ENCODE measurements around the gene SLC36A3.

Gene SLC36A3

GRCh38 chr5:151253605-151253950 is 50.0 kb downstream of the SLC36A3 start:
- H3K27me3 ChIP-seq (ENCODE audit: control insufficient read depth in 5 of 5, insufficient read depth in 4 of 5, low read length in 5 of 5): no peaks in the 10 kb centered on the region
- no peak overlapping the region for H3K27ac ChIP-seq (ENCODE audit: low read depth, low read length)
- H3K9me3 ChIP-seq (ENCODE audit: control insufficient read depth in 5 of 5, low read length in 5 of 5): no peaks in the 10 kb centered on the region
- H3K9ac ChIP-seq (ENCODE audit: low read length in 5 of 5): peak overlapping the region; percentile 48 to 88 (median 83)
- no peaks in the 10 kb centered on the region for H3K36me3 ChIP-seq (ENCODE audit: control insufficient read depth in 5 of 5, insufficient read depth in 5 of 5, low read length in 5 of 5)
- H3K4me3 ChIP-seq (ENCODE audit: low read depth in 1 of 5, low read length in 5 of 5): peak overlapping the region; percentile 79 to 96 (median 89)
- peaks cover 9 to 52% (median 30%) of the 10 kb centered on the region in 5 donors for H3K4me1 ChIP-seq (ENCODE audit: control insufficient read depth in 5 of 5, insufficient read depth in 5 of 5, low read length in 5 of 5)

DNA sequence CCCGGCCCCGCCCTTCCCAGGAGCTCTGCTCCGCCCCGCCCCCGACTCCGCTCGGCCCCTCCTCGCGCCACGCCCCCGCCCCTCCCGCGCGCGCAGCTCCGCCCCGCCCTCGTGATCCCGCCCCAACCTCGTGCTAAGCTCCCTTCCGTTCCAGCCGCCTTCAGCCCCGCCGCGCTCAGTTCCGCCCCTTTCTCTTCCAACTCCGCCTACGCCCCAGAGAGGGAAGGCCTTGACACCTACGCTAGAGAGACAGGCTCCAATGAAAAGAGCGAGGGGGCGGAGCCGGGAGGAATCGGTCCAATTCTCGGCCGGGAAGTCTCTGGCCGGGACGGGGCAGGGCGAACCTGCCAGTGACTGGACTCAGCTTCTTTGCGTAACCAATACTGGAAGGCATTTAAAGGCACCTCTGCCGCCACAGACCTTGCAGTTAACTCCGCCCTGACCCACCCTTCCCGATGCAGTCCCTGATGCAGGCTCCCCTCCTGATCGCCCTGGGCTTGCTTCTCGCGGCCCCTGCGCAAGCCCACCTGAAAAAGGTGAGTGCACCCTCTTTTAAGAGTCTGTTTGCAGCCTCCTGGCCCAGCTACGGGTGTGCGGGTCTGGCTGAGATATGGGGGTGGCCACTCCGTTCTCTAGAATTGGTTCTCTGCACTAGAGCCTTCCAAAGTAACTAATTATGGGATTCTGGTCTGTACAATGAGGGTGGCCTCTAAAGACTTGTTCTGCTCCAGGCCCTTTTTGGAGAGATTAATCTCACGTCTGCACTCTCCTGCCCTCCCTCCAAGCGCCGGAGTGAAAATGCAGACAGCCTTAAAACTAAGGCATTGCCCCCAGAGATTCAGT is 50.6 kb downstream of the SLC36A3 start, which contains the start of gene GM2A:
Gene GM2A, plus strand, starts transcription at position 424 of the 843 bp plus-strand sequence. Its CDS starts 32 bp downstream, at position 456.
- Histone ChIP-seq H3K4me3 (ENCODE audit: low read depth in 1 of 5, low read length in 5 of 5) (peak within 1 kb of the TSS; percentile 79 to 96 (median 89)), H3K27ac (ENCODE audit: low read depth, low read length) (peak within 1 kb of the TSS; percentile 50), H3K9ac (ENCODE audit: low read length in 5 of 5) (peak within 1 kb of the TSS; percentile 48 to 88 (median 83)), H3K4me1 (ENCODE audit: control insufficient read depth in 5 of 5, insufficient read depth in 5 of 5, low read length in 5 of 5) (peaks cover 9 to 49% (median 27%) of the 10 kb centered on the region in 5 donors), H3K9me3 (ENCODE audit: control insufficient read depth in 5 of 5, low read length in 5 of 5) (no peaks in the 10 kb centered on the region), H3K36me3 (ENCODE audit: control insufficient read depth in 5 of 5, insufficient read depth in 5 of 5, low read length in 5 of 5) (no peaks in the 10 kb centered on the region), H3K27me3 (ENCODE audit: control insufficient read depth in 5 of 5, insufficient read depth in 4 of 5, low read length in 5 of 5) (no peaks in the 10 kb centered on the region)

DNA sequence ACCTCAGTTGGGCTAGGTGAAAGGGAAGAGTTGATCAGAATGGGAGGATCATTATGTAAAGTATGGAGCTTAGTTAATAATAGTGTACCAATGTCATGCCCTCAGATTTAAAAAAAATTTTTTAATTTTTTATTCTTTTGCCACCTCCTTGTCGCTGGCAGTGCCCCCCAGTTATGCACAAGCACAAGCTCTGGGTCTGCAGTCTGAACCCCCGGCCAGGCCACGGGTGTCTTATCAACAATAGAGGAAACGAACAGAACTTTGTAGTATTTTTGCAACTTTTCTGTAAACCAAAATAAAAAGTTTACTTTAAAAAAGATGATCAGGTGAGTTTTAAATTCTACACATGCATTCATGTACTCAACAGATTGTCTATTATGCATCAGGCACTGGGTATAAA is 51.9 kb downstream of the SLC36A3 start:
- no peaks in the 10 kb centered on the region for H3K36me3 ChIP-seq (ENCODE audit: control insufficient read depth in 5 of 5, insufficient read depth in 5 of 5, low read length in 5 of 5)
- H3K9ac ChIP-seq (ENCODE audit: low read length in 5 of 5): no peak overlapping the region
- no peaks in the 10 kb centered on the region for H3K27me3 ChIP-seq (ENCODE audit: control insufficient read depth in 5 of 5, insufficient read depth in 4 of 5, low read length in 5 of 5)
- H3K9me3 ChIP-seq (ENCODE audit: control insufficient read depth in 5 of 5, low read length in 5 of 5): no peaks in the 10 kb centered on the region
- peaks cover 9 to 36% (median 24%) of the 10 kb centered on the region in 5 donors for H3K4me1 ChIP-seq (ENCODE audit: control insufficient read depth in 5 of 5, insufficient read depth in 5 of 5, low read length in 5 of 5)
- H3K27ac ChIP-seq (ENCODE audit: low read depth, low read length): no peak overlapping the region
- H3K4me3 ChIP-seq (ENCODE audit: low read depth in 1 of 5, low read length in 5 of 5): no peak overlapping the region

- H3K27me3 ChIP-seq (ENCODE audit: control insufficient read depth in 5 of 5, insufficient read depth in 4 of 5, low read length in 5 of 5): no peaks in the 10 kb centered on the region
- no peak overlapping the region for H3K27ac ChIP-seq (ENCODE audit: low read depth, low read length)
- H3K9me3 ChIP-seq (ENCODE audit: control insufficient read depth in 5 of 5, low read length in 5 of 5): no peaks in the 10 kb centered on the region
- H3K4me3 ChIP-seq (ENCODE audit: low read depth in 1 of 5, low read length in 5 of 5): no peak overlapping the region
- no peak overlapping the region for H3K9ac ChIP-seq (ENCODE audit: low read length in 5 of 5)
- H3K36me3 ChIP-seq (ENCODE audit: control insufficient read depth in 5 of 5, insufficient read depth in 5 of 5, low read length in 5 of 5): no peaks in the 10 kb centered on the region
- peaks cover 9 to 35% (median 24%) of the 10 kb centered on the region in 5 donors for H3K4me1 ChIP-seq (ENCODE audit: control insufficient read depth in 5 of 5, insufficient read depth in 5 of 5, low read length in 5 of 5)
Measured at GRCh38 chr5:151251001-151251551, 52.5 kb downstream of the SLC36A3 start.

DNA sequence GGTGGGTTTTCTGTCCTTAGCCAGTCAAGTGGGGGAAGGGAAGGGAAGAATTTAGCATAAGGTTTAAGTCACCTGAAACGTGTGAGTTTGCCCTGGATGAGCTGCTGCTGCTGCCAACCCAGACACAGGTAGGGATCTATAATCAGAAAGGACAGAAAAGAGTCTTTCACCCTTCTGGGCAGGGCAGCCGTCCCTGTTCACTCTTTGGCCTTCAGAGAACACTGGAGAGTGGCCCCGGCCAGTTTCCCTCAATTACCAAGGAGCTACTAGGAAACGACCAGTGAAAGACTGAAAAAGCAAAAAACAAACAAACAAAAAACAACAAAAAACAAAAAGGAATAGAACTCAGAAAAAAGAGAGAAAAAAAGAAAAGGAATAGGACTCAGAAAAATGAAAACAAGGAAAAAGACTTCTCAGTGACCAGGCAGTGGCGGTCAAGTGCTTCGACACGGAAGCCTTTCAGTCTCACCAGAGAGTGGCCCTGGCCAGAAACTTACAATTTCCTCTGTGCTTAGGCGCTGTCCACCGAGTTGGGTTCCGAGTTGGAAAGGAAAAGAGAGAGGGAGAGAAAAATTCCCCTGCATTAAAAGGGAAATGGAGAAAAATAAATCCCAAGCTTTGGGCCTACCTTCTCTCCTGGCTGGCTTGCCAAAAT is 53.1 kb downstream of the SLC36A3 start:
- Histone ChIP-seq H3K4me3 (ENCODE audit: low read depth in 1 of 5, low read length in 5 of 5) (no peak overlapping the region), H3K9ac (ENCODE audit: low read length in 5 of 5) (no peak overlapping the region), H3K36me3 (ENCODE audit: control insufficient read depth in 5 of 5, insufficient read depth in 5 of 5, low read length in 5 of 5) (no peaks in the 10 kb centered on the region), H3K4me1 (ENCODE audit: control insufficient read depth in 5 of 5, insufficient read depth in 5 of 5, low read length in 5 of 5) (peaks cover 9 to 29% (median 24%) of the 10 kb centered on the region in 5 donors), H3K27ac (ENCODE audit: low read depth, low read length) (no peak overlapping the region), H3K27me3 (ENCODE audit: control insufficient read depth in 5 of 5, insufficient read depth in 4 of 5, low read length in 5 of 5) (no peaks in the 10 kb centered on the region), H3K9me3 (ENCODE audit: control insufficient read depth in 5 of 5, low read length in 5 of 5) (no peaks in the 10 kb centered on the region)

GRCh38 chr5:151249281-151249680 is 54.3 kb downstream of the SLC36A3 start:
- Histone ChIP-seq H3K9ac (ENCODE audit: low read length in 5 of 5) (no peak overlapping the region), H3K27ac (ENCODE audit: low read depth, low read length) (no peak overlapping the region), H3K4me3 (ENCODE audit: low read depth in 1 of 5, low read length in 5 of 5) (no peak overlapping the region), H3K9me3 (ENCODE audit: control insufficient read depth in 5 of 5, low read length in 5 of 5) (no peaks in the 10 kb centered on the region), H3K36me3 (ENCODE audit: control insufficient read depth in 5 of 5, insufficient read depth in 5 of 5, low read length in 5 of 5) (no peaks in the 10 kb centered on the region), H3K27me3 (ENCODE audit: control insufficient read depth in 5 of 5, insufficient read depth in 4 of 5, low read length in 5 of 5) (no peaks in the 10 kb centered on the region), H3K4me1 (ENCODE audit: control insufficient read depth in 5 of 5, insufficient read depth in 5 of 5, low read length in 5 of 5) (peaks cover 9 to 21% (median 17%) of the 10 kb centered on the region in 5 donors)

DNA sequence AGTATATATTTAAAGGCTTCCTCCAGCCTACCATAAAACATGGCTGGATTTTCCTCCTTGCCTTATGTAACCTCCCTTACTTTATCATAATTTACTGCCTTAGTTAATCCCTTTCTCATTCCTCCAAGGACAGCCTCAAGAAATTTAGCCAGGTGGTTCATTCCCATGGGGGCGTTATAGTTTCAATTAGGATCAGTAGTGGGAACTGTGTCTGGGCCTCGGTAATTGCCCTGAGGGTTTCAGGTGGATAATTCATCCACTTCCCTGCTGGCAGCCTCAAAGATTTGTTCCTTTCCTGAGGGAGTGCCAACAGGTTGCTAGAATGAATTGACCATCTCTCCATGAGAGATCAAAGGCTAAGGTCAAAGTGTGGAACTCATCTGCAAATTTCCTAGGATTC is 54.9 kb downstream of the SLC36A3 start:
- no peak overlapping the region for H3K9ac ChIP-seq (ENCODE audit: low read length in 5 of 5)
- no peak overlapping the region for H3K27ac ChIP-seq (ENCODE audit: low read depth, low read length)
- no peaks in the 10 kb centered on the region for H3K27me3 ChIP-seq (ENCODE audit: control insufficient read depth in 5 of 5, insufficient read depth in 4 of 5, low read length in 5 of 5)
- no peaks in the 10 kb centered on the region for H3K36me3 ChIP-seq (ENCODE audit: control insufficient read depth in 5 of 5, insufficient read depth in 5 of 5, low read length in 5 of 5)
- no peaks in the 10 kb centered on the region for H3K9me3 ChIP-seq (ENCODE audit: control insufficient read depth in 5 of 5, low read length in 5 of 5)
- H3K4me3 ChIP-seq (ENCODE audit: low read depth in 1 of 5, low read length in 5 of 5): no peak overlapping the region
- peaks cover 4 to 15% (median 11%) of the 10 kb centered on the region in 5 donors for H3K4me1 ChIP-seq (ENCODE audit: control insufficient read depth in 5 of 5, insufficient read depth in 5 of 5, low read length in 5 of 5)

DNA sequence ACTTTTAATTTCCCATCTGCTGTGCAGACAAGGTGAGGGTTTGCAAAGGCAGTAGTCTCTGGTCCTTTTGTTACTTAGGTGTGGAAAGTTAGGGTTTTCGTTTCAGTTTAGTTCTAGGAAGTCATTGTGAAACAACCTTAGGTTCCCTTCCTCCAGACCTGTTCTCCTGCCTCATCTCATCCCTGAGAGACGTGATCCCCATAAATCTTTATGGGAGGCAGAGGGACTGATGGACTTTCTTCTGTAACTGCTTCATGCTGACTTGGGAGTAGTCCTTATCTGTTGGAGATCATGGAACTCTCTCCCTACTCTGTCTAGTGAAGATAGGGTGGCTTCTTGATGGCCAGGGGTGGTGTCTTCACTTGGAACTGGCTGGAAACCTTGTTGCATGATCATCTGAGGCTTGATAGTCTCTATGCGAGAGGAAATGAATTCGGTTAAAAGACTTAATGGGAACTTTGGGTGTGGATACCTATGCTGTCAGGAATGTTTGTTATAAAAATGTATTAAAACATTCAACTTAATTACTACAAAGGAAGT is 57.8 kb downstream of the SLC36A3 start:
- no peaks in the 10 kb centered on the region for H3K4me1 ChIP-seq (ENCODE audit: control insufficient read depth in 5 of 5, insufficient read depth in 5 of 5, low read length in 5 of 5)
- no peak overlapping the region for H3K9ac ChIP-seq (ENCODE audit: low read length in 5 of 5)
- no peaks in the 10 kb centered on the region for H3K36me3 ChIP-seq (ENCODE audit: control insufficient read depth in 5 of 5, insufficient read depth in 5 of 5, low read length in 5 of 5)
- H3K27me3 ChIP-seq (ENCODE audit: control insufficient read depth in 5 of 5, insufficient read depth in 4 of 5, low read length in 5 of 5): no peaks in the 10 kb centered on the region
- H3K4me3 ChIP-seq (ENCODE audit: low read depth in 1 of 5, low read length in 5 of 5): no peak overlapping the region
- H3K27ac ChIP-seq (ENCODE audit: low read depth, low read length): no peak overlapping the region
- no peaks in the 10 kb centered on the region for H3K9me3 ChIP-seq (ENCODE audit: control insufficient read depth in 5 of 5, low read length in 5 of 5)

DNA sequence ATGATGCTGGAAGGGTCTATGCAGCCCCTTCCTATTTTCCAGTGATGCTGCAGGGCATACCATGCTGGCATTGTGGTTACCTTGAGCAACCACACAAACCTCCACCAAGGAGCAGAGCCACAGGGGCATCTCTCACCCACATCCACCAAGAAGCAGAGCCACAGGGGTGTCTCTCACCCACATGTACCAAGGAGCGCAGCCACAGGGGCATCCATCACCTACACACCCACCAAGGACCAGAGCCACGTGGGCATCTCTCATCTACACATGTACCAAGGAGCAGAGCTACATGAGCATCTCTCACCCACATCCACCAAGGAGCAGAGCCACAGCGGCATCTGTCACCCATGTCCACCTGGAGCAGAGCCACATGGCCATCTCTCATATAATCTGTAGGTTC is 59.4 kb downstream of the SLC36A3 start:
- Histone ChIP-seq H3K4me1 (ENCODE audit: control insufficient read depth in 5 of 5, insufficient read depth in 5 of 5, low read length in 5 of 5) (no peaks in the 10 kb centered on the region), H3K27me3 (ENCODE audit: control insufficient read depth in 5 of 5, insufficient read depth in 4 of 5, low read length in 5 of 5) (no peaks in the 10 kb centered on the region), H3K4me3 (ENCODE audit: low read depth in 1 of 5, low read length in 5 of 5) (no peak overlapping the region), H3K9me3 (ENCODE audit: control insufficient read depth in 5 of 5, low read length in 5 of 5) (no peaks in the 10 kb centered on the region), H3K36me3 (ENCODE audit: control insufficient read depth in 5 of 5, insufficient read depth in 5 of 5, low read length in 5 of 5) (no peaks in the 10 kb centered on the region), H3K27ac (ENCODE audit: low read depth, low read length) (no peak overlapping the region), H3K9ac (ENCODE audit: low read length in 5 of 5) (no peak overlapping the region)

DNA sequence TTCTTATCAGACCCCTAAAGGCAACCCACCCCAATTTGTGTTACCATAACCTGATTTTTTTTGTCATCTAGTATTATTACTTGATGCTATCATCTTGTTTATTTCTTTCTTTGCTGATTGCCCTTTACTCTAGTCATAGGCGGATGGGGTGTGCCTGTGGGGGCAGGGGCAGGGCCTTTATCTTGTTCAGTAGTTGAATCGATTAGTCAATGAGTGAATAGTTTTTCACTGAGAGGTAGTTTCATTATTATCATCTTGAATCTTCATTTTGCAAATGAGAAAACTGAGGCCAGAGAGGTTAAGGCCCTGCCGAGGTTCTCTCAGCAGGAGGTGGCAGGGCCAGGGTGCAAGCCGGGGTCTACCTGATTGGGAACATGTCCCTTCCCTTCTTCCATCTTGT is 60.0 kb downstream of the SLC36A3 start:
- Histone ChIP-seq H3K27ac (ENCODE audit: low read depth, low read length) (no peak overlapping the region), H3K4me1 (ENCODE audit: control insufficient read depth in 5 of 5, insufficient read depth in 5 of 5, low read length in 5 of 5) (peaks cover 0 to 3% (median 1%) of the 10 kb centered on the region in 5 donors), H3K36me3 (ENCODE audit: control insufficient read depth in 5 of 5, insufficient read depth in 5 of 5, low read length in 5 of 5) (no peaks in the 10 kb centered on the region), H3K27me3 (ENCODE audit: control insufficient read depth in 5 of 5, insufficient read depth in 4 of 5, low read length in 5 of 5) (no peaks in the 10 kb centered on the region), H3K9me3 (ENCODE audit: control insufficient read depth in 5 of 5, low read length in 5 of 5) (no peaks in the 10 kb centered on the region), H3K9ac (ENCODE audit: low read length in 5 of 5) (no peak overlapping the region), H3K4me3 (ENCODE audit: low read depth in 1 of 5, low read length in 5 of 5) (no peak overlapping the region)
